HUDEP-2 (cell line): ENCODE results near the gene NACC2.

Experiments
- DNase-seq, 76 experiments: peaks; one replicate each; lab custom pipeline; 2025; ENCODE audit not compliant: unreplicated experiment in 76 of 76; lab: John Stamatoyannopoulos, UW

NACC2 gene

GRCh38 chr9:136002881-136003280 lies 92.2 kb downstream of the NACC2 start:
- DNase-seq, result no peak

- DNase-seq, result no peak
Observed at GRCh38 chr9:136002215-136002614, 92.9 kb downstream of the NACC2 start.

DNA sequence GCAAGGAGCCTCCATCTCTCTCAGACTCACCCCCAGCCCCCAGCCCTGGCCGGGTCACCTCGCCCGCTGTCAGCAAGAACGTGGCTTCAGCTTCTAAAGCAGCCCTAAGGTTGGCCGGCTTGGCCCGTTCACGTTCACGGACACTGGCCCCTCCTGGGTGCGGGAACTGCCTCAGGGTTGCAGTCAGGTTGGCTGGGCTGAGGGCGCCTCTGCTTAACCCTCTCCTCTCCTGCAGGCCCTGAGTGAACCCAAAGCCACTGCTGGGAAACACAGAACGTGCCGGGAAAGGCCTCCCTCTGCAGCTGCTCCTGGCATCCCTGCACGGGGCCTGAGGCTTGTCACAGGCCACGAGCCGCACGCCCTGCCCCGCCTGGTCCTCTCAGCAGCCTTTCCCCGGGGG lies 93.9 kb downstream of the NACC2 start:
- DNase-seq, result no peak

DNA sequence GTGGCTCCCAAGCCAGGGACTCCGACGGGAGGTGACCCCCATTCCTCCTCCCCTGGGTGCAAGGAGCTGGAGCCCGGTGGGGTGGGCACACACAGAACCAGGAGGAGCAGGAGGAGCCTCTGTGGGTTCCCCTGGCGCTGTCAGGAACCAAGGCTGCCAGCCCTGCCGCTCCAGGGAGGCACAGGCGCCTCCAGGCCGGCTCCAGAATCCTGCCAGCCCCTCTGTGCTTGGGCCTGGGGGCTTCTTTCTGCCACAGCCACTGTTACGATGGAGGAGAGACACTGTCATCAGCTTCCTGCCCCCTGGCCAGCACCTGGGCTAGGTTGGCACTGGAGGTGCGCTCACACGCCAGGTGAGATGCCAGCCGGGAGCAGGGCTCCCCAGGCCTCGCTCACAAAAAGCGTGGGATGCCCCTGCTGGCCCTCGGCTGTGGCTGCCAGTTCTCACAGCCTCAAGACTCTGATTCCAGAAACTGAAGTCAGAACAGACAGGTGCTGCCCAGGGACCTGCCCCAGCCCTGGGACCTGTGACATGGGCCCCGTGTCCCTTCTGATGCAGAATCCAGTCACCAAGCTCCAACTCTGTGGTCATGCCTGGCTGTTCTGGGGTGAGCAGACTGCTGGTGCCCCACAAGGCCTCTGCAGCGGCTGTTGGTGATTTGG lies 96.5 kb downstream of the NACC2 start:
- DNase-seq, result no peak

DNA sequence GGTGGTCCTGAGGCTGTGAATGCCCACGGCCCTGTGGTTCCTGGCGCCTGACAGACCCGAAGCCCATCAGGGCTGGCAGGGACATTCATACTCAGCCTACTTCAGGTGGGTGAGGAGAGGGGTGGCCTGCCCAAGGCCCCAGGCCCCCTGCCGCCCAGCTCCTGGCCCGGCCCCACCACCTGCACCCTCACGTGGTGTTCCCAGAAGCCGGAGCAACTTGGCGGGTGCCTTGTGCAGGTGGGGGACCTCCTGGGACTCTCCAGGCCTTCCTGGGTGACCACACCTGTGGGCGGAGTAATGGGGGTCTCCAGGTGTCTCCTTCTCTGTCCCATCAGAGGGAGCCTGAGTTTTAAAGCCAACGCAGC lies 97.1 kb downstream of the NACC2 start:
- DNase-seq, result no peak

DNA sequence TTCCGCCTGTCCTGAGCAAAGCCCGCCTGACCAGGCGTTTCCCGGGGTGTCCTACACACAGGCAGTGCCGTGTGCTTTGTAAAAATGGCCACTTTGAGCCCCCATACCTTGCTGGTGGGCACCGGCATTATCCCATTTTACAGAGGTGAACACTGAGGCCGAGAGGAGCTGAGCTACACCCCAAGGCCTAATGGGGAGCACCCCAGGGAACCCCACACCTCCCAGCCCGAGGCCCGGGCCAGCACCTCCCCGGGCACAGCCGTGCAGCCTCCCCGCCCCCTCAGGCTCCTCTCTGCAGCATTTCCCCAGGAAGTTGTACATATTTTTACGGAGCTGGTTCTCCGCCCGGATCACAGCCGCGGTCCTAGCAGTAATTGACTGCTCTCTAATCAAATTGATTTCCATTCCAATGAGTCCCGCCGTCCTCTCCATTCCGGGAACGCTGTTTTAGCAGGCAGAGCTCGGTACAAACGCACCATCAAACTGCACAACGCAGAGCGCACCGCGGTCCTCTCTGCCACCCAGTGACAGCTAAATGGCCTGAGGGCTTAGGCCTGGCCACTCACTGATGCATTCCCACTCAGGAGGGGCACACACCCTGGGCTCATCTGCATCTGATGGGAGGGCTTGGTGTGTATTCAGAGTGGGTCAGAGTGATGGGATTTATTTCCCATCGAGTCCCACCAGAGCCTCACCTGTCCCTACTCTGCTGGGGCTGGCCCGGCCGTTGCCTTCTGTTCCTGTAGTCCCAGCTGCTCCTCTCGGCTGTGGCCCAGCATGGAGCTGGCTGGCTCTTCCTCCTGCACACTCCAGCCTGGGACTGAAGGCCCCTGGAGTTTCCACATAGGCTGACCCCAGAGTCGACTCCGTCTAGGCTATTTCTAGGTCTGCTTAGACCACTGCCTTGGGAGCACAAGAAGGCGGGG lies 97.7 kb downstream of the NACC2 start:
- DNase-seq, result no peak

DNA sequence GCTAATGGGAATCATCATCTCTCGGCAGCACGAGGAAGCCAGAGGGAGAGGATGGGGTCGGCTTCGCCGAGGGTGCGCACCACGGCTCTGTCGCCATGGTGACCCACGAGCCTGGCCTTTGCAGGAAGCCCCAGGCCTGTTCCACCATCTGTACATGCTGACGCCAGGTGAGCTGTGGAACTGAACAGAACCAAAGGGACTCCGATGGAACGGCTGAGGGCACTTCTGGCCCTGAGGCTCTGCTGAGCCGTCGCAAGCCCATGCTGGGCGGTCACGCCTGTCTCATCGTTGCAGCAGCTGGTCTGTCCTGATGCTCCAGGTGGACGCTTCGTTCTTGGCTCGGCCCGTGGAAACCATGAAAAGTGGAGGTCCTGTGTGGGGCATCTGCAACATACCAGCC lies 99.3 kb downstream of the NACC2 start:
- DNase-seq, result no peak

DNA sequence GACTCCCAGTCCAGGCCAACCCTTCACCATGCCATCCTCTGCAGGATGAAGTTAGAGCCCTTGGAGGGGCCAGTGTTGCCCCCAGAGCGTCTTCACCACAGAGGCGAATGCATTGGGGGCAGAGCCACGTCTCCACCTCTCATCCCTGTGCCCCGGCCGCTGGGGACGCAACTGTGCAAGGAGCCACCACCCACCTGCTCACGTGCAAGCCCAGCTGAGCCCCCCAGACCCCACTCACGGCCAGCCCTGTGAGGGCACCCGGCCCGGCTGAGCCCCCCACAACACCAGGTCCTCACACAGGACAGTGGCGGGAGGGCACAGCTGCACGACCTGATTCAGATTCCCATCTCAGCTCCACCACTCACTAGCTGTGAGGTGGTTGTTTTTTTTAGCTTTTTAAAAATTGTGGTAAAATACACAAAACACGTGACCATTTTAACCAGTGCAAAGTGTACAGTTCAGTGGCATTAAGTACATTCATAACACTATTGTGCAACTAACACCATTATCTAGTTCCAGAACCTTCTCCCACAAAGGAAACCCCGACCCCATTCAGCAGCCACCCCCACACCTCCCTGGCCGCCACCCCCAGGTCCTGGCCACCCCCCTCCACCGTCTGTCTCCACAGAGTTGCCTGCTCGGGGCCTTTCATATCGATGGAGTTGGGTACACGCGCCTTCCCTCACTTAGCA lies 100.4 kb downstream of the NACC2 start:
- DNase-seq, result no peak

DNA sequence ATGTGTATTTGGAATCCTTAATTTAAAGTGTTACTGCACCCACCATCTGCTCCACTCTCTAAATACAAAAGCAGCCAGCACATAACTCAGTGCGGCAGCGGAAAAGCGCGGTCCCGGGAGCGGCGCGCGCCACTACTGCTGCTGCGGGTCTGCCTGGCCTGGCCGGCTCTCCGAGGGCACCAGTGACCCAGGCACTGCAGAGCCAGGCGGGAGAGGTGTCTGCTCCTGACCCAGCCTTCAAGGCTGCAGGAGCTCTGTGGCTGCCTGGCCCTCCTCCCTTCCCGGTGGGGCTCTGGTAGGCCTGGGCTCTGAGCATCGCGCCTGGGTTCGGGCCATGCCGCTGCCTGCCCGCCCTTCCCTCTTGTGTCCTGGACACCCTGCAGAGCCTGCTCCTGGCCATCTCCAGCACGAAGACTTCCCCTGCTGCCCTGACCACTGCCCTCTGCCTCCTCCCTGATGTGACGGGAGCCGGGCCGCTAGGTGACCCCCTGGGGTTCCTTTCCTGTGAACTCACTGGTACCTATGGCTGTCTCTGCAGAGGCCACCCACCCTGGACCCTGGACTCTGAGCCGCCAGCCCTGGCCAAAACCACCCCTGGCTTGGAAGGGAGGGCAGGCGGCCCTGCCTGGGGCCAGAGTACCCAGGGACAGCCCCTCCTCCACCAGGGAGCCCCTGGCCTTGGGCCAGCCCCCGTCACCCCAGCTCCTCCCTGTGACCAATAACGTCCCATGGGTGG lies 101.2 kb downstream of the NACC2 start:
- peak in 4 of 76 experiments; percentile 6 to 22 (median 10) for DNase-seq

- DNase-seq, result no peak
Observed at GRCh38 chr9:135993409-135993742, 101.7 kb downstream of the NACC2 start.

DNA sequence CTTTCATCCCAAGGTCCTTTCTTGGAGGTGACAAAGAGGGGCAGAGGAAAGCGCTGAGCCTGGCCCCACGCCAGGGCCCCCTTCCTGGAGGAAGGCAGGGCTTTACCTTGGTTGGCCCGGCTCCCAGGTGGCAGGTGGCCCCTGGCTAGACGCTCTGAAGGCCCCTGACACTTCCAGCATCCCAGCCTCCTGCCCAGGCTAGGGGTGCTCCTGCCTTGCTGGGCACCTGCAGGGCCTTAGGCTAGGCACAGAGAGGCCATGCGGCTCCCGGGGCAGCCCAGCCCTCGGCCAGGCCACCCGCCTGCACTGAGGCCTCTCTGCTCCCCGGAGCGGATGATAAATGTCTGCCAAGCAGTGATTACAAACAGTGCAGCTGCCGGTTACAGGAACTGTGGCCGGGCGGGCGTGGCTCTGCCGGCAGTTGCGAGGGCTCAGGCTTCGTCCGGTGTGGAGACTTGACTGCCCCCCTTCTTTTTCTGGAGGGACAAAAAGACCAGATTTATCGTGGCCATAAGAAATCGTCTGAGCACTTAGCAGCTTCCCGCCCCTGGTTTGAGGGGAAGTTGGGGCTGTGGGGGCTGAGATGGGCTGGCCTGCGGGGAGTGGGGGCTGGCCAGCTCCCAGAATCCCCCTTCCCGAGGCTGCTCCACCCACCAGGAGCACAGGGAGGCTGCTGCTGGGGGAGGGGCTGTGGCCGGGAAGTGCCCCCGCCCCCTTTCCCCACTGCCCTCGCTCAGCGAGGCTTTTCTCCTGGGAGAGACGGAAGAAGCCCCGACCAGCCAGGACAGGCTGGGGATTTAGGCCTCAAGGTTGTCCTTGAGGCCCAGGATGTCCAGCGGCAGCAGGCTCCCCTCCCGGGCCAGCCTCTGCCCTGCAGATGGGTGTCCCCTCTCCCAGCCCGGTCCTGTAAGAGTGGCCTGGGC lies 102.3 kb downstream of the NACC2 start:
- DNase-seq, result peak in 73 of 76 experiments; percentile 27 to 87 (median 72)

DNA sequence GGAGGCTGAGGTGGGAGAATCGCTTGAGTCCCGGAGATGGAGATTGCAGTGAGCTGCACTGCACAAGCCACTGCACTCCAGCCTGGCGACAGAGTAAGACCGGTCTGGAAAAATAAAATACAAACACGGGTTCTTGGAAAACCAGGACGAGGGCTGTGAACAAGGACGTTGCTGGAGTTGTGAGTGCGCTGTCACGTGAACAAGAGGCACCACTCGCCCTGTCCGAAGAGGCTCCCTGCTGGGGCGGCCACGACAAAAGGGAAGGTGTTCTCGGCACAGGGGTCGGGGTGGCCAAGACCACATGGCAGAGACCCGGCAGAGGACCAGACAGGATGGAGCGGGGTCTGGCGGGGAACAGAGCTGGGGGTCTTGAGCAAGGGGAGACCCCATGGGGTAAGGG lies 103.3 kb downstream of the NACC2 start:
- DNase-seq, result no peak

GRCh38 chr9:135990468-135991429 lies 104.3 kb downstream of the NACC2 start:
- peak in 53 of 76 experiments; percentile 4 to 77 (median 49) for DNase-seq

GRCh38 chr9:135989722-135990467 lies 105.2 kb downstream of the NACC2 start:
- DNase-seq, result no peak

DNA sequence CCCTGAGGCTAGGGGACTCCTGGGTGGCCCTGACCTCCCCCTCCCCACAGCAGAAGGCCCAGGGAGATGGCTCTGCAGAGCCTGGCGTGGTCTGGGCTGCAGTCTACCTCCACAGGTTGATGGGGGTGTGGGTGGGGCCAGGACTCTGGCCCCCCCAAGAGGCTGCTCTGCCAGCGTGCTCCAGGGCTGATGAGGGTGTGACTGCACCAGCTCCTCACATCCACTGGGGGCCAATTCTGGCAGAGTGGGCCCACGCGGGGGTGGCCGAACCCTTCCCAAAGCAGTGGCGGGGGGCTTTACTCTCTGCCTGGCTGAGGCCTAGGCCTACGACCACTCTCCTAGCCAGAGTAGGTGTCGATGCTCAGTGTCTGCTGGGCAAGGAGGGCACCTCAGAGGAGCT lies 105.9 kb downstream of the NACC2 start:
- no peak for DNase-seq

DNA sequence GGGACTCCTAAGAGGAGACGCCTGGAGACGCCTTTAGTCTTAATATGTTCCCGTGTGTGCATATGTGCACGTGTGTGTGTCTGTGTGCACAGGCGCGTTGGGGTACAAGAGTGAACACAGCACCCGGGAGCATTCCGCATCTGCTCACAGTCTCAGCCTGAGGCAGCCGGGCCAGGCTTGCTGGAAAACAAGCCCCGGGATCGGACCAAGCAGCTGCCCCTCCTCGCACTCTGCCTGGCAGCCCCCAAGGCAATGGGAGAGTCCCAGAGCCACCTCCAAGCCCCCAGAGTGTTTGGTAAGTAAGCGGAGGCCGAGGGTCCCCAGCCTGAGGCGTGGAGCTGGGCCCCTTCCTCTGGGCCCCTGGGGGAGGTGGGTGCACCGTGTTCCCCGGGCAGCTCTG lies 106.6 kb downstream of the NACC2 start:
- no peak for DNase-seq

- no peak for DNase-seq
Observed at GRCh38 chr9:135987838-135988404, 107.2 kb downstream of the NACC2 start.

GRCh38 chr9:135986605-135987004 lies 108.5 kb downstream of the NACC2 start:
- DNase-seq, result no peak
